NB4 (cell line): ENCODE measurements around the gene CACNG5.

ENCODE experiments used
- CTCF ChIP-seq: IDR thresholded peaks from one replicate; pipeline ENCODE4 v1.5.1; 2012; ENCODE audit warnings: low read depth, low read length
- POLR2A ChIP-seq: IDR thresholded peaks from 2 replicates; pipeline ENCODE4 v1.6.1; 2011; ENCODE audit warnings: mild to moderate bottlenecking; ENCODE audit not compliant: insufficient read length; ENCODE audit errors: extremely low read depth

GRCh38 chr17:66834919-66835454 lies at the start of gene CACNG5:
- TF ChIP-seq CTCF (no peak), POLR2A (no peak)
